Testis (tissue), 3 donors: ENCODE measurements around the gene FAXDC2. TPM values are rescaled to one million over a fixed set of nuclear protein-coding genes. Genes with fewer than 3 reads are reported as not detected.
A peak's percentile ranks its signal among the peaks of the same experiment; 100 is the strongest.

Experiments
- DNase-seq: peaks from one replicate; pipeline ENCODE4 v3.0.0-alpha.2; 2019
- H3K27ac ChIP-seq, 2 donors: fragments of 200-600 bp; sonication (generic); one replicate each; pipeline ENCODE4 v1.5.1; 2019
- H3K27me3 ChIP-seq: fragments of 200-600 bp; sonication (generic); one replicate; pipeline ENCODE4 v1.5.1; 2019
- H3K36me3 ChIP-seq: fragments of 200-600 bp; sonication (generic); one replicate; pipeline ENCODE4 v1.5.1; 2017; ENCODE audit warnings: low read depth; ENCODE audit errors: missing control alignments
- H3K4me1 ChIP-seq: fragments of 200-600 bp; sonication (generic); one replicate; pipeline ENCODE4 v1.5.1; 2019
- H3K4me3 ChIP-seq, 2 donors: fragments of 200-600 bp; sonication (generic); one replicate each; pipeline ENCODE4 v1.5.1; 2017 to 2019
- H3K9me3 ChIP-seq: fragments of 200-600 bp; sonication (generic); one replicate; pipeline ENCODE4 v1.5.1; 2017
- POLR2A ChIP-seq: fragments of 450-650 bp; IDR thresholded peaks from one replicate; pipeline ENCODE4 v1.6.1; 2017; ENCODE audit warnings: antibody characterized with exemption, mild to moderate bottlenecking, moderate library complexity
- WGBS, 2 donors: methylation state at CpG; one replicate each; pipeline ENCODE4 v1.1.5; 2018; 5-methylcytosine and 5-hydroxymethylcytosine counted together
- intact Hi-C: fragments of 100-400 bp; cut with DNase I; formaldehyde crosslinking; loops from one replicate; pipeline ENCODE4 v1.15.1; 2023; ENCODE audit warnings: low total_unique reads
- polyA plus RNA-seq: library from polyadenylated mRNA; stranded (reverse); fragments of 350-450 nt; fragmentation: Illumina TruSeq; extraction: RNeasy Lipid Tissue Mini Kit (QIAGEN cat#74804); gene quantifications from one replicate; pipeline ENCODE4 v1.2.3, GENCODE V29; 2014; ENCODE audit warnings: low read depth, low replicate concordance; ENCODE audit not compliant: insufficient read depth
- total RNA-seq, 2 donors: library from RNA; depleted of rRNA; stranded (reverse); fragments of >200 nt; gene quantifications; one replicate each; pipeline ENCODE4 v1.2.3, GENCODE V29; 2016
- TF ChIP-seq, protein P1 (sequence below), 3 experiments: fragments of 450-650 bp in 2 of 3; fragments of 200-600 bp in 1 of 3; sonication (generic) in 1 of 3; IDR thresholded peaks; one replicate each; pipeline ENCODE4 v1.5.1; 2016 to 2019; ENCODE audit warnings: antibody characterized with exemption in 3 of 3, mild to moderate bottlenecking in 2 of 3, moderate library complexity in 1 of 3

Gene FAXDC2
- total and polyA plus RNA-seq, 3 donors from 2014 or later: 32.5 to 76.8 (median 54.7) TPM

DNA sequence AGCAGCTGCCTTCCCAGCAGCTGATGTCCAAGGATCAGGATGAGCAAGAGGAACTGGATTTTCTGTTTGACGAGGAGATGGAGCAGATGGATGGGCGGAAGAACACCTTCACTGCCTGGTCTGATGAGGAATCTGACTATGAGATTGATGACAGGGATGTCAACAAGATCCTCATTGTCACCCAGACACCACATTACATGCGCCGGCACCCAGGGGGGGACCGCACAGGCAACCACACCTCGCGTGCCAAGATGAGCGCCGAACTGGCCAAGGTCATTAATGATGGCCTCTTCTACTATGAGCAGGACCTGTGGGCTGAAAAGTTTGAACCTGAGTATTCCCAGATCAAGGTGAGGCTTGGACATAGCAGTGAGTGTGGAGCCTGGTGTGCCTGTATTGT is 48.4 kb downstream of the FAXDC2 start:
- H3K4me1 ChIP-seq: no peaks in the 10 kb centered on the region
- H3K27ac ChIP-seq: no peak overlapping the region
- no peaks in the 10 kb centered on the region for H3K9me3 ChIP-seq
- WGBS, 2 donors: 95 to 96% methylated on average over 9 of the region's 9 CpGs
- DNase-seq: no peak
- no peak for TF ChIP-seq POLR2A
- TF ChIP-seq, protein P1, sequence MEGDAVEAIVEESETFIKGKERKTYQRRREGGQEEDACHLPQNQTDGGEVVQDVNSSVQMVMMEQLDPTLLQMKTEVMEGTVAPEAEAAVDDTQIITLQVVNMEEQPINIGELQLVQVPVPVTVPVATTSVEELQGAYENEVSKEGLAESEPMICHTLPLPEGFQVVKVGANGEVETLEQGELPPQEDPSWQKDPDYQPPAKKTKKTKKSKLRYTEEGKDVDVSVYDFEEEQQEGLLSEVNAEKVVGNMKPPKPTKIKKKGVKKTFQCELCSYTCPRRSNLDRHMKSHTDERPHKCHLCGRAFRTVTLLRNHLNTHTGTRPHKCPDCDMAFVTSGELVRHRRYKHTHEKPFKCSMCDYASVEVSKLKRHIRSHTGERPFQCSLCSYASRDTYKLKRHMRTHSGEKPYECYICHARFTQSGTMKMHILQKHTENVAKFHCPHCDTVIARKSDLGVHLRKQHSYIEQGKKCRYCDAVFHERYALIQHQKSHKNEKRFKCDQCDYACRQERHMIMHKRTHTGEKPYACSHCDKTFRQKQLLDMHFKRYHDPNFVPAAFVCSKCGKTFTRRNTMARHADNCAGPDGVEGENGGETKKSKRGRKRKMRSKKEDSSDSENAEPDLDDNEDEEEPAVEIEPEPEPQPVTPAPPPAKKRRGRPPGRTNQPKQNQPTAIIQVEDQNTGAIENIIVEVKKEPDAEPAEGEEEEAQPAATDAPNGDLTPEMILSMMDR (IDR thresholded peaks at IDR 0.05): no peak
- no peak overlapping the region for H3K4me3 ChIP-seq
- no peaks in the 10 kb centered on the region for H3K36me3 ChIP-seq
- intact Hi-C loops: no loop called here
- no peaks in the 10 kb centered on the region for H3K27me3 ChIP-seq

DNA sequence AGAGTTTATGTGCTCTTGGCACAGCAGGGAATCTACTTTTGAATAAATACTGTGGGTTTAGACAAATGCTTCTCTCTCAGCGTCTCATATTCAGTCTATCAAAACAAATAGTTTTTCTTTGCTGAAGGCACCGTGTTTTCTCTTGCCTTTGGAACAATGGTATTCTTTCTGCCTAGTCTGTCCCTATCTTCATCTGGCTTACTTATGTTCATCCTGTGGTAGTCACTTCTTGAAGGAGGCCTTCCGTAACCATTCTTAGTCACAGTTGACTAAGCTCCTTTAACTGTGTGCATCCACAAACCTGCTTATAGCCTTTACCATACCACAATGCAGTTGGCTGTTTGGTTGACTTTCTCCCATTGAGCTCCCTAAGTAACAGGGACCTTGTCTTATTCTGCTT is 49.3 kb downstream of the FAXDC2 start:
- H3K36me3 ChIP-seq: no peaks in the 10 kb centered on the region
- no peak for DNase-seq

DNA sequence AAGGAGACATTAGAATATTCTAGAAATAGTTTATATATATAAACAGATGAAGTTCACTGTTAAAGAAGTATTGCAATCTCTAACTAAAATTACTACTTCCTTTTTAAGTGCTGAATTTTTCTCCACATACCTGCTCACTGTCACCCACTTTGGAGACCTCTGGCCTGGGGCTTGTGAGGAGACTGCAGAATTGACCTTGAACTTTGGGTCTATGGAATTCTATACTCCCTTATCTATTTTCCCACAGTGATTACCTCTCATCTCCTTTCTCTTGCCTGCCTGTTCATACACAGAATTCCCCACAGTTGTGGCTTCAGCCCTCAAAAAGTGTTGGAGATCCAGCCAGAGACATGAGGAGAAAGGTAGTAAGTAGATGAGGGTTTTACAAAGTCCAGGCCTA is 49.8 kb downstream of the FAXDC2 start:
- intact Hi-C loops: no loop called here
- TF ChIP-seq POLR2A: no peak
- TF ChIP-seq, protein P1 (IDR thresholded peaks at IDR 0.05): no peak
- no peaks in the 10 kb centered on the region for H3K36me3 ChIP-seq

More for the DNA sequence above, 49.3 kb downstream of the FAXDC2 start:
- TF ChIP-seq POLR2A: no peak
- TF ChIP-seq, protein P1 (IDR thresholded peaks at IDR 0.05): no peak
- H3K4me1 ChIP-seq: no peaks in the 10 kb centered on the region
- H3K4me3 ChIP-seq: no peak overlapping the region
- H3K9me3 ChIP-seq: no peaks in the 10 kb centered on the region
- H3K27me3 ChIP-seq: no peaks in the 10 kb centered on the region
- no peak overlapping the region for H3K27ac ChIP-seq
- WGBS, 2 donors: 66 to 85% methylated on average over 3 of the region's 3 CpGs
- intact Hi-C loops: no loop called here

DNA sequence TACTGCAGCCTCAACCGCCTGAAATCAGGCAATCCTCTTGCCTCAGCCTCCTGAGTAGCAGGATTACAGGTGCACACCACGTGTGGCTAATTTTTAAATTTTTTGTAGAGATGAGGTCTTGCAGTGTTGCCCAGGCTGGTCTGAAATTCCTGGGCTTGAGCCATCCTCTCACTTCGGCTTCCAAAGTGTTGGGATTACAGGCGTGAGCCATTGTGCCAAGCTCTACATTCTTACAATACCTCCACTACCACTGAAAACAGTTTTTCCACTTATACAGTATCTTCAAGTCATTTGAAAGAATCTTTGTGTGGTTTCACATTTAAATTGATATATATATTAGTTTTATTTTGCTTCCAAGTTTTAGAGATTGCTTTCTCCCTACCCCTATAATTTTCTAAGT is 52.6 kb downstream of the FAXDC2 start:
- 89% methylated on average over 4 of the region's 4 CpGs for WGBS, 2 donors
- TF ChIP-seq POLR2A: no peak
- TF ChIP-seq, protein P1 (IDR thresholded peaks at IDR 0.05): no peak
- H3K4me1 ChIP-seq: peaks cover 11% of the 10 kb centered on the region
- DNase-seq: no peak
- no peak overlapping the region for H3K4me3 ChIP-seq
- no peaks in the 10 kb centered on the region for H3K9me3 ChIP-seq
- intact Hi-C loops: no loop called here
- H3K27ac ChIP-seq: no peak overlapping the region
- H3K27me3 ChIP-seq: no peaks in the 10 kb centered on the region
- H3K36me3 ChIP-seq: no peaks in the 10 kb centered on the region

More for the DNA sequence above, 49.8 kb downstream of the FAXDC2 start:
- H3K4me1 ChIP-seq: no peaks in the 10 kb centered on the region
- H3K9me3 ChIP-seq: no peaks in the 10 kb centered on the region
- DNase-seq: no peak
- no peak overlapping the region for H3K27ac ChIP-seq
- no peaks in the 10 kb centered on the region for H3K27me3 ChIP-seq
- no peak overlapping the region for H3K4me3 ChIP-seq

DNA sequence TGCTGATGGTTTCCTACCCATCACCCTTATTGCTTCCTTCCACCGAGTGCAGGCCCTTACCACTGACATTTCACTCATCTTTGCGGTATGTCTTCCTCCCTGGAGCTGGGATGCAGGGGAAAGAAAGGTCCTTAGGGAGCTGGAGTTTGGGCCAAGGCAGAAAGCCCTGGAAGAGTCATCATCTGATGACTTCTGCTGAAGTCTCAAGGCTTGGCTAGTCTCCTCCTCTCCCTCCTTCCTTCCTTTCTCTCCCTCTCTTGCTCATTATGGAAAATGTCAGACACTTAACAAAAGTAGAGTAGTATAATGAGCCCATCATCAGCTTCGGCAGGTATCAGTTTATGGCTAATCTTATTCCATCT is 55.2 kb downstream of the FAXDC2 start:
- peaks cover 11% of the 10 kb centered on the region for H3K4me1 ChIP-seq
- H3K27ac ChIP-seq: peak overlapping the region in 1 of 2 donors; percentile 46
- WGBS, 2 donors: 74 to 88% methylated on average over 3 of the region's 3 CpGs
- DNase-seq: no peak
- no peaks in the 10 kb centered on the region for H3K9me3 ChIP-seq
- no peaks in the 10 kb centered on the region for H3K36me3 ChIP-seq
- intact Hi-C loops: no loop called here
- H3K27me3 ChIP-seq: no peaks in the 10 kb centered on the region
- no peak for TF ChIP-seq POLR2A
- TF ChIP-seq, protein P1 (IDR thresholded peaks at IDR 0.05): no peak
- H3K4me3 ChIP-seq: no peak overlapping the region
